CD4-positive, alpha-beta T cell treated with Interleukin-2 at 100 ng/mL for 4 hours (primary cell): ENCODE data around the gene HAGHL.
"Not testable (repeated sequence)": the region's sequence is repeated elsewhere in the genome, so short reads cannot be mapped to it uniquely, and the experiment has no call there.

ENCODE experiments used
- DNase-seq: peaks from one replicate; pipeline ENCODE4 v3.0.0-alpha.2; 2020; ENCODE audit warnings: low spot score

Gene HAGHL

GRCh38 chr16:689175-689897, 37.6 kb upstream of the HAGHL start:
- DNase-seq = no peak

- DNase-seq = not testable (repeated sequence)
These were observed 35.7 kb upstream of the HAGHL start for GRCh38 chr16:691242-691641.

- no peak for DNase-seq
These were observed 34.4 kb upstream of the HAGHL start for GRCh38 chr16:692356-693108.

- DNase-seq = no peak
These were observed 33.5 kb upstream of the HAGHL start for GRCh38 chr16:693364-693763.

GRCh38 chr16:693766-694165, 33.1 kb upstream of the HAGHL start:
- no peak for DNase-seq

- no peak for DNase-seq
These were observed 32.6 kb upstream of the HAGHL start for GRCh38 chr16:694187-694862.

- no peak for DNase-seq
These were observed 32.0 kb upstream of the HAGHL start for GRCh38 chr16:694863-695354.

- DNase-seq = peak; percentile 69
These were observed 31.4 kb upstream of the HAGHL start for GRCh38 chr16:695355-696089.

GRCh38 chr16:698911-699671, 27.8 kb upstream of the HAGHL start:
- DNase-seq = no peak

GRCh38 chr16:700684-701584, 26.0 kb upstream of the HAGHL start:
- DNase-seq = peak; percentile 52

- no peak for DNase-seq
These were observed 24.6 kb upstream of the HAGHL start for GRCh38 chr16:702341-702740.

- DNase-seq = no peak
These were observed 23.5 kb upstream of the HAGHL start for GRCh38 chr16:703406-703805.

GRCh38 chr16:704047-704446, 22.9 kb upstream of the HAGHL start:
- no peak for DNase-seq

- no peak for DNase-seq
These were observed 22.1 kb upstream of the HAGHL start for GRCh38 chr16:704552-705380.

- DNase-seq = no peak
These were observed 21.3 kb upstream of the HAGHL start, which contains the start of gene FBXL16 for GRCh38 chr16:705431-706188. FBXL16 (minus strand) TSS chr16:705801; CDS start chr16:697405, 8,396 bp downstream.

GRCh38 chr16:706189-707061, 20.5 kb upstream of the HAGHL start:
- DNase-seq = no peak

GRCh38 chr16:707062-707538, 19.8 kb upstream of the HAGHL start:
- no peak for DNase-seq
